Pancreas (tissue), 10 donors: ENCODE results near the gene RGS7. TPM values are rescaled to one million over a fixed set of nuclear protein-coding genes. Genes with fewer than 3 reads are reported as not detected.
"Not testable (repeated sequence)": the region's sequence is repeated elsewhere in the genome, so short reads cannot be mapped to it uniquely, and the experiment has no call there.

Experiments used
- ATAC-seq, 4 donors: fragments of 200-7000 bp; cut with Tn5 transposase; one replicate each; pipeline versions ENCODE4 v1.8.0 to v1.9.1; 2020; ENCODE audit warnings: mild to moderate bottlenecking in 4 of 4, moderate library complexity in 4 of 4
- DNase-seq, 6 donors: peaks; one replicate each; pipeline ENCODE4 v3.0.0-alpha.2; 2020
- FAIRE-seq: peaks from 2 replicates; lab custom pipeline; 2012; peaks lifted over from hg19 to GRCh38; lab: Jason Lieb, UNC
- H3K27ac ChIP-seq, 4 donors: fragments of 200-600 bp; sonication (generic); 1 replicate in 3 of 4; 2 replicates in 1 of 4; pipeline versions ENCODE4 v1.5.0 to v1.8.0; 2020
- H3K27me3 ChIP-seq, 4 donors: fragments of 200-600 bp; one replicate each; pipeline ENCODE4 v1.8.0; 2021
- H3K36me3 ChIP-seq, 3 donors: fragments of 200-600 bp; sonication (generic) in 1 of 3; one replicate each; pipeline versions ENCODE4 v1.5.0 to v1.8.0; 2020 to 2021
- H3K4me1 ChIP-seq, 3 donors: fragments of 200-600 bp; one replicate each; pipeline ENCODE4 v1.8.0; 2021
- H3K4me3 ChIP-seq, 4 donors: fragments of 200-600 bp; sonication (generic) in 2 of 4; one replicate each; pipeline versions ENCODE4 v1.5.0 to v1.8.0; 2020 to 2021
- H3K9me3 ChIP-seq, 4 donors: fragments of 200-600 bp; one replicate each; pipeline ENCODE4 v1.8.0; 2021
- CTCF ChIP-seq, 4 donors: fragments of 200-600 bp; sonication (generic) in 3 of 4; IDR thresholded peaks; one replicate each; pipeline versions ENCODE4 v1.5.0 to v1.8.0; 2021; ENCODE audit warnings: antibody characterized with exemption in 4 of 4
- WGBS, 2 donors: extraction: QIAGEN DNeasy Blood & Tissue Kit; methylation state at CpG; one replicate each; pipeline ENCODE4 v1.1.7; 2013; 5-methylcytosine and 5-hydroxymethylcytosine counted together
- intact Hi-C, 3 donors: fragments of 100-400 bp; cut with DNase I; formaldehyde crosslinking; loops; one replicate each; pipeline versions ENCODE4 v1.11.1 to v1.14.2; 2022
- polyA plus RNA-seq, 2 donors: library from polyadenylated mRNA; stranded (reverse); fragments of 200-250 nt; gene quantifications; one replicate each; pipeline ENCODE4 v1.2.3, GENCODE V29; 2013
- total RNA-seq, 6 donors: library from RNA; stranded (reverse); fragmentation: NEBNext Ultra II Directional in 4 of 6; extraction: Animal tissue kit (Norgen Biotek cat#: 25700) in 4 of 6; gene quantifications; one replicate each; pipeline versions ENCODE4 v1.2.1 to v1.2.4, GENCODE V29; 2021 to 2023
- donor health status: healthy with polysubstance abuse.
- donor health status: DM: no; HTN: no; CAD: no; lungs with moderate emphysema.
- donor health status: DM: no; HTN: no; CAD: no.
- donor health status: control.
- donor health status: control.
- donor health status: Bipolar disorder and iron deficiency.
- donor health status: DM: yes; HTN: yes; CAD: no.
- donor health status: DM: no; HTN: no; CAD: no.
- donor health status: DM: no; HTN: no; CAD: no.
- donor health status: DM: yes; HTN: yes; CAD: no.

Gene RGS7
- total and polyA plus RNA-seq, 8 donors: 0.08 to 4.2 (median 0.33) TPM

DNA sequence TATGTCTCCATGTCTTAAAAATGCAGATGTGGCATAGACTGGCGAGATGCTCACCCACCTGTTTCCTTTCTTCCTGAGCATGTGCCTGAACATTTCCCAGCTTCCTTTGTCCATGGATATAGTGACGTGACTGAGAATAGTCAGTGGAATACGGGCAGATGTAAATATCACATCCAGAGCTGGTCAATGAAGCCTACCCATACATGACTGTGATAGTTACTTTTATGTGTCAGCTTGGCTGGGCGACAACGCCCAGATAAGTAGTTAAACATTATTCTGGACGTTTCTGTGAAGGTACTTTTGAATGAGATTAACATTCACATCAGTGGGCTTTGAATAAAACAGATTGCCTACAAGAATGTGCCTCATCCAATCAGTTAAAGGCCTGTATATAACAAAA lies 135.7 kb downstream of the RGS7 start:
- H3K36me3 ChIP-seq: no peaks in the 10 kb centered on the region
- TF ChIP-seq CTCF (IDR thresholded peaks at IDR 0.05): no peak
- H3K4me1 ChIP-seq: no peaks in the 10 kb centered on the region
- H3K9me3 ChIP-seq: no peaks in the 10 kb centered on the region
- ATAC-seq (no peak), DNase-seq (no peak), FAIRE-seq (no peak)
- H3K4me3 ChIP-seq: no peak overlapping the region
- 40 to 50% methylated on average over 6 of the region's 6 CpGs for WGBS, 2 donors
- intact Hi-C loops: no loop called here
- H3K27ac ChIP-seq: no peak overlapping the region
- no peaks in the 10 kb centered on the region for H3K27me3 ChIP-seq

GRCh38 chr1:241220913-241221312 lies 136.1 kb downstream of the RGS7 start:
- H3K27ac ChIP-seq, H3K9me3 ChIP-seq, intact Hi-C loops, H3K36me3 ChIP-seq, H3K27me3 ChIP-seq, H3K4me3 ChIP-seq, DNase-seq, FAIRE-seq, ATAC-seq, H3K4me1 ChIP-seq: not testable (repeated sequence)
- WGBS, 2 donors: 86 to 90% methylated on average over 1 of the region's 1 CpG

DNA sequence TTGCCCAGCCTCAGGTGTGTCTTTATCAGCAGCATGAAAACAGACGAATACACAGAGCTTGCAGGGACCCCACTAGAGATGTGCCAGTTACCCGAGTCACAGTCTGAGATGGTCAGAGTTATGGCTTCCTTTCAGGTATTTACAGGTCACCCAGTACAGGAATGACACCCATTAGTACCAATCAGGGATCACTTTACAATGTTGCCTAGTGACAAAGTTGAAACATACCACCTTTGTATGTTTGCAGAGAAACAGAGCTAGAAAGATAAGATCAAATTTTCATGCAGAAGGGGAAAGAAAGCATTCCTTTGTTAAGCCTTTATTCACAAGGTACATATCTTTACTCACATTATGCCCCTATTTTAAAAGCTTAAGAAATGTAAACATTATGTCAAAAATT lies 137.6 kb downstream of the RGS7 start:
- DNase-seq (no peak), FAIRE-seq (no peak), ATAC-seq (peak in 1 of 4 donors; percentile 47)
- intact Hi-C loops: no loop called here
- no peaks in the 10 kb centered on the region for H3K4me1 ChIP-seq
- no peak overlapping the region for H3K4me3 ChIP-seq
- no peak overlapping the region for H3K27ac ChIP-seq
- H3K36me3 ChIP-seq: no peaks in the 10 kb centered on the region
- no peaks in the 10 kb centered on the region for H3K9me3 ChIP-seq
- H3K27me3 ChIP-seq: no peaks in the 10 kb centered on the region
- no peak for TF ChIP-seq CTCF (IDR thresholded peaks at IDR 0.05)
- WGBS, 2 donors: 23 to 40% methylated on average over 2 of the region's 2 CpGs

GRCh38 chr1:241217516-241217915 lies 139.5 kb downstream of the RGS7 start:
- Histone ChIP-seq H3K9me3 (no peaks in the 10 kb centered on the region), H3K4me3 (no peak overlapping the region), H3K27me3 (no peaks in the 10 kb centered on the region), H3K36me3 (no peaks in the 10 kb centered on the region), H3K27ac (no peak overlapping the region), H3K4me1 (no peaks in the 10 kb centered on the region)
- ATAC-seq (no peak), FAIRE-seq (no peak), DNase-seq (no peak)
- 58 to 66% methylated on average over 2 of the region's 2 CpGs for WGBS, 2 donors
- TF ChIP-seq CTCF (IDR thresholded peaks at IDR 0.05): no peak
- intact Hi-C loops: no loop called here

GRCh38 chr1:241215683-241216082 lies 141.3 kb downstream of the RGS7 start:
- Histone ChIP-seq H3K27ac (no peak overlapping the region), H3K36me3 (no peaks in the 10 kb centered on the region), H3K27me3 (no peaks in the 10 kb centered on the region), H3K4me3 (no peak overlapping the region), H3K4me1 (no peaks in the 10 kb centered on the region), H3K9me3 (no peaks in the 10 kb centered on the region)
- FAIRE-seq (no peak), ATAC-seq (no peak), DNase-seq (no peak)
- 87 to 95% methylated on average over 9 of the region's 9 CpGs for WGBS, 2 donors
- intact Hi-C loops: no loop called here
- no peak for TF ChIP-seq CTCF (IDR thresholded peaks at IDR 0.05)
